Measurements from ENCODE around the gene CDK18. TPM values are rescaled to one million over a fixed set of nuclear protein-coding genes. Genes with fewer than 3 reads are reported as not detected.

CDK18 gene
- total RNA-seq, 1 experiment from 2014 or later = 9.2 TPM

DNA sequence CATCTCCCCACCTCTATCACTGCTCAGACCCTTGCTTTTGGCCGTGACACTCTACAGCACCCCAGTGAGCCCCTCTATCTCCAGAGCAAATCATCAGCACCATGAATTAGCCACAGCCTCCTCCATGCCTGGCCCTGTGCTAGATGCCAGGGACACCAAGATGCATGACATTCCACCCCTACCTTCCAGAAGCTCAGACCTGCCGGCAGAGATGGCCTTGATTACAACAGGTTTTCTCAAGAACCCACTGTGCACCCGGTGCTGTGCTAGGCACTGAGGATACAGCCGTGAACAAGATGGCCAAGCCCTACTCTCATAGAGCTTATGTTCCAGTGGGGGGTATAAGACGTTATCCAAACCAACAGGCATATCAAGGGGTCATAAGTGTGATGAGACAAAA, 30.6 kb downstream of the CDK18 start:
- Histone ChIP-seq H3K27me3 (replicated peaks; ENCODE audit: insufficient read depth, low read depth, low read length, poor library complexity) (no peaks in the 10 kb centered on the region), H3K4me1 (ENCODE audit: insufficient read depth, low read length, poor library complexity, severe bottlenecking) (no peaks in the 10 kb centered on the region), H3K4me3 (ENCODE audit: low read depth, low read length, poor library complexity, severe bottlenecking) (no peak overlapping the region), H3K36me3 (ENCODE audit: insufficient read depth, low read length, poor library complexity, severe bottlenecking) (no peaks in the 10 kb centered on the region), H3K9me3 (ENCODE audit: low read depth, low read length, poor library complexity, severe bottlenecking) (no peaks in the 10 kb centered on the region), H3K27ac (ENCODE audit: low read depth, low read length, poor library complexity, severe bottlenecking) (no peak overlapping the region)
- no peak for DNase-seq (ENCODE audit: low spot score)
- CTCF ChIA-PET = interaction anchor here (0.6 kb wide), 1 partner anchor 78 kb away, joined by 11 read pairs; no protein-coding TSS in a partner anchor
- POLR2A ChIA-PET (ENCODE audit: low non-redundant PET) = no interaction called here
- no TSS peak for BruUV-seq (replicated peaks)
- TF ChIP-seq CTCF (conservative IDR thresholded peaks at IDR 0.05; ENCODE audit: low read depth, low read length) = no peak
- no peak for TF ChIP-seq EZH2 (IDR thresholded peaks at IDR 0.05; ENCODE audit: borderline replicate concordance, low read depth, low read length, poor library complexity, severe bottlenecking)
- intact Hi-C loops (cut with micrococcal nuclease; ENCODE audit: unreplicated experiment) = no loop called here

- H3K36me3 ChIP-seq (ENCODE audit: insufficient read depth, low read length, poor library complexity, severe bottlenecking) = no peaks in the 10 kb centered on the region
- POLR2A ChIA-PET (ENCODE audit: low non-redundant PET) = no interaction called here
- no peak for DNase-seq (ENCODE audit: low spot score)
- intact Hi-C loops (cut with micrococcal nuclease; ENCODE audit: unreplicated experiment) = no loop called here
- no TSS peak for BruUV-seq (replicated peaks)
- TF ChIP-seq CTCF (conservative IDR thresholded peaks at IDR 0.05; ENCODE audit: low read depth, low read length) (no peak), EZH2 (IDR thresholded peaks at IDR 0.05; ENCODE audit: borderline replicate concordance, low read depth, low read length, poor library complexity, severe bottlenecking) (no peak)
- no peak overlapping the region for H3K4me3 ChIP-seq (ENCODE audit: low read depth, low read length, poor library complexity, severe bottlenecking)
- no peaks in the 10 kb centered on the region for H3K9me3 ChIP-seq (ENCODE audit: low read depth, low read length, poor library complexity, severe bottlenecking)
- H3K27ac ChIP-seq (ENCODE audit: low read depth, low read length, poor library complexity, severe bottlenecking) = no peak overlapping the region
- no peaks in the 10 kb centered on the region for H3K4me1 ChIP-seq (ENCODE audit: insufficient read depth, low read length, poor library complexity, severe bottlenecking)
- H3K27me3 ChIP-seq (replicated peaks; ENCODE audit: insufficient read depth, low read depth, low read length, poor library complexity) = peaks cover 4% of the 10 kb centered on the region
- CTCF ChIA-PET = interaction anchor here (0.6 kb wide), 1 partner anchor 79 kb away, joined by 11 read pairs; no protein-coding TSS in a partner anchor
Observed at GRCh38 chr1:205535866-205536758, 31.6 kb downstream of the CDK18 start.

DNA sequence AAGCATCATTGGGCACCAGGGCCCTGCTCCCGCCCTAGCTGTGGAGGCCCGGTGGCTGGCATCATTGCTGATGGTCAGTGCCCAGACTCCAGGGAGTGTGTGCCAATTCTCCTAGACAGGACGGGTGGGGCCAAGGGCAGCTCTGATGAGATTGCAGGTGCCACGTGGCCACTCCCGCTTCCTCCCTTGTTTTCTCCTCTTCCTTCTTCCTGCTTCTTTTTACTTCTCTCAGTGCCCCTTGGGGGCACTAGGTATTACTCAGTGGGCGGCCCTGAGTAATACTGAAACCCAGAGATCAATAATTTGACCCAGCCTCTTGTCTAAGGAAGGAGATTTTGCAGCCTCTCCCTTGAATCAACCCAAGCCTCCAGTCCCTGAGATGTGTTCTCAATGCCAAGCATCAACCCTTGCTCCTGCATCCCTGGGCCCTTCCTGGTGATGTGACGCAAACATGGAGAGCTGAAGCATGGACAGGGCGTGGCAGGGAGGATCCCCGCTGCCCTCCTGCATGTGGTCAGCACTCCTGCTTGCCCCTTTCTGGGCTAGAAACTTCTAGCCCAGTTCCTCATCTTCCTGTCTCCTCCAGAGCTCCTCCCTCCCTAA, 32.4 kb downstream of the CDK18 start:
- TF ChIP-seq EZH2 (IDR thresholded peaks at IDR 0.05; ENCODE audit: borderline replicate concordance, low read depth, low read length, poor library complexity, severe bottlenecking) = no peak
- no peak for TF ChIP-seq CTCF (conservative IDR thresholded peaks at IDR 0.05; ENCODE audit: low read depth, low read length)
- Histone ChIP-seq H3K9me3 (ENCODE audit: low read depth, low read length, poor library complexity, severe bottlenecking) (no peaks in the 10 kb centered on the region), H3K36me3 (ENCODE audit: insufficient read depth, low read length, poor library complexity, severe bottlenecking) (no peaks in the 10 kb centered on the region), H3K4me3 (ENCODE audit: low read depth, low read length, poor library complexity, severe bottlenecking) (no peak overlapping the region), H3K27ac (ENCODE audit: low read depth, low read length, poor library complexity, severe bottlenecking) (no peak overlapping the region), H3K4me1 (ENCODE audit: insufficient read depth, low read length, poor library complexity, severe bottlenecking) (no peaks in the 10 kb centered on the region), H3K27me3 (replicated peaks; ENCODE audit: insufficient read depth, low read depth, low read length, poor library complexity) (peaks cover 4% of the 10 kb centered on the region)
- ChIA-PET CTCF (no interaction called here), POLR2A (ENCODE audit: low non-redundant PET) (no interaction called here)
- no TSS peak for BruUV-seq (replicated peaks)
- intact Hi-C loops (cut with micrococcal nuclease; ENCODE audit: unreplicated experiment) = no loop called here
- no peak for DNase-seq (ENCODE audit: low spot score)
